ENCODE measurements around the gene TAS2R8.
"Not testable (repeated sequence)": the region's sequence is repeated elsewhere in the genome, so short reads cannot be mapped to it uniquely, and the experiment has no call there.

GRCh38 chr12:10791769-10792168 is 15.3 kb downstream of the TAS2R8 start:
- not testable (repeated sequence) for TF ChIP-seq CTCF (IDR thresholded peaks at IDR 0.05); TP53 (CRISPR knock-in tag; IDR thresholded peaks at IDR 0.05); ATF3 (CRISPR knock-in tag; conservative IDR thresholded peaks at IDR 0.05); ATF2 (CRISPR knock-in tag; IDR thresholded peaks at IDR 0.05; ENCODE audit: borderline replicate concordance, low read depth)
